HEK293 (cell line): Measurements from ENCODE around the gene OR4A16.

Experiments used
- CTCF ChIA-PET: fragments of 350-600 bp; formaldehyde crosslinking; extraction: SDS; loops from one replicate; lab custom pipeline; 2021; ENCODE audit warnings: antibody characterized with exemption; lab: Yijun Ruan, JAX
- POLR2A ChIA-PET: fragments of 300-600 bp; formaldehyde crosslinking; extraction: SDS; loops from one replicate; lab custom pipeline; 2020; ENCODE audit warnings: antibody characterized with exemption, inconsistent platforms; lab: Yijun Ruan, JAX
- H3K27ac ChIP-seq: fragments of 200-500 bp; sonication (Bioruptor generic); 2 replicates; pipeline ENCODE4 v1.5.1; 2014; ENCODE audit warnings: low read depth, low read length, control low read depth, inconsistent platforms; ENCODE audit errors: extremely low read depth
- H3K36me3 ChIP-seq, 2 experiments: fragments of 200-500 bp in 1 of 2; sonication (Bioruptor generic) in 1 of 2; 1 replicate in 1 of 2; 2 replicates in 1 of 2; pipeline ENCODE4 v1.5.1; 2014 to 2017; ENCODE audit warnings: inconsistent platforms in 2 of 2, low read length in 2 of 2; ENCODE audit not compliant: control insufficient read depth in 2 of 2, insufficient read depth in 1 of 2
- H3K4me1 ChIP-seq: fragments of 200-500 bp; sonication (Bioruptor generic); 2 replicates; pipeline ENCODE4 v1.5.1; 2014; ENCODE audit warnings: mild to moderate bottlenecking, low read length, inconsistent platforms; ENCODE audit not compliant: control insufficient read depth, insufficient read depth
- H3K4me3 ChIP-seq: 2 replicates; pipeline ENCODE4 v1.5.1; 2011; ENCODE audit warnings: low read depth, mild to moderate bottlenecking, control low read depth, low read length, moderate library complexity
- H3K9me3 ChIP-seq: fragments of 200-500 bp; sonication (Bioruptor generic); 2 replicates; pipeline ENCODE4 v1.5.1; 2014; ENCODE audit warnings: low read depth, low read length, inconsistent platforms; ENCODE audit not compliant: control insufficient read depth, insufficient read depth
- GLI2 ChIP-seq: fragments of 450-650 bp; formaldehyde crosslinking; IDR thresholded peaks from 2 replicates; pipeline ENCODE4; 2017; ENCODE audit warnings: missing biosample characterization, missing genetic modification characterization, low read depth, borderline replicate concordance
- PBX3 ChIP-seq: sonication (generic); formaldehyde crosslinking; IDR thresholded peaks from 2 replicates; pipeline ENCODE4 v1.8.1; 2022; ENCODE audit warnings: mild to moderate bottlenecking, moderate library complexity, missing genetic modification reagents
- PRDM2 ChIP-seq: fragments of 450-650 bp; formaldehyde crosslinking; IDR thresholded peaks from 2 replicates; pipeline ENCODE4 v1.5.1; 2016; ENCODE audit warnings: missing biosample characterization, missing genetic modification characterization, borderline replicate concordance
- PRDM6 ChIP-seq: fragments of 450-650 bp; formaldehyde crosslinking; IDR thresholded peaks from 2 replicates; pipeline ENCODE4 v1.5.1; 2017; ENCODE audit warnings: missing biosample characterization, missing genetic modification characterization
- ZBTB49 ChIP-seq: fragments of 450-650 bp; formaldehyde crosslinking; IDR thresholded peaks from 2 replicates; pipeline ENCODE4 v1.5.1; 2016; ENCODE audit warnings: missing biosample characterization, missing genetic modification characterization, low read depth
- ZNF10 ChIP-seq: fragments of 450-650 bp; formaldehyde crosslinking; IDR thresholded peaks from 2 replicates; pipeline ENCODE4 v1.5.1; 2017; ENCODE audit warnings: missing biosample characterization, missing genetic modification characterization
- ZNF23 ChIP-seq: fragments of 450-650 bp; formaldehyde crosslinking; IDR thresholded peaks from 2 replicates; pipeline ENCODE4 v1.5.1; 2016; ENCODE audit warnings: missing biosample characterization, missing genetic modification characterization, borderline replicate concordance
- ZNF354C ChIP-seq: fragments of 450-650 bp; formaldehyde crosslinking; IDR thresholded peaks from 2 replicates; pipeline ENCODE4 v1.5.1; 2016; ENCODE audit warnings: missing biosample characterization, missing genetic modification characterization, low read depth, borderline replicate concordance
- ZNF37A ChIP-seq: fragments of 450-650 bp; IDR thresholded peaks from 2 replicates; pipeline ENCODE4 v1.5.1; 2018; ENCODE audit warnings: missing biosample characterization, missing genetic modification characterization
- ZNF426 ChIP-seq: fragments of 450-650 bp; formaldehyde crosslinking; IDR thresholded peaks from 2 replicates; pipeline ENCODE4 v1.5.1; 2017; ENCODE audit warnings: missing biosample characterization, missing genetic modification characterization, mild to moderate bottlenecking, inconsistent platforms, moderate library complexity
- ZNF621 ChIP-seq: fragments of 450-650 bp; formaldehyde crosslinking; IDR thresholded peaks from 2 replicates; pipeline ENCODE4 v1.5.1; 2017; ENCODE audit warnings: missing biosample characterization, missing genetic modification characterization
- ZNF639 ChIP-seq: fragments of 450-650 bp; formaldehyde crosslinking; IDR thresholded peaks from 2 replicates; pipeline ENCODE4 v1.5.1; 2016; ENCODE audit warnings: missing biosample characterization, missing genetic modification characterization
- ZNF658 ChIP-seq: fragments of 450-650 bp; formaldehyde crosslinking; IDR thresholded peaks from 2 replicates; pipeline ENCODE4; 2016; ENCODE audit warnings: missing biosample characterization, missing genetic modification characterization
- ZNF692 ChIP-seq: fragments of 450-650 bp; formaldehyde crosslinking; IDR thresholded peaks from 2 replicates; pipeline ENCODE4 v1.5.1; 2016; ENCODE audit warnings: missing biosample characterization, missing genetic modification characterization
- ZSCAN18 ChIP-seq: fragments of 450-650 bp; formaldehyde crosslinking; IDR thresholded peaks from 2 replicates; pipeline ENCODE4 v1.5.1; 2016; ENCODE audit warnings: missing biosample characterization, missing genetic modification characterization
- ZSCAN4 ChIP-seq: fragments of 450-650 bp; formaldehyde crosslinking; IDR thresholded peaks from 2 replicates; pipeline ENCODE4 v1.5.1; 2017; ENCODE audit warnings: missing biosample characterization, missing genetic modification characterization

Gene OR4A16

GRCh38 chr11:55345306-55345705 is 2.3 kb downstream of the OR4A16 start:
- ChIA-PET POLR2A (no interaction called here), CTCF (no interaction called here)
- H3K4me3 ChIP-seq, result no peak overlapping the region
- H3K27ac ChIP-seq, result no peak overlapping the region
- TF ChIP-seq ZNF426 (tag by site-specific recombination) (no peak), PBX3 (CRISPR knock-in tag) (no peak), PRDM2 (no peak), ZNF621 (tag by site-specific recombination) (no peak), ZNF37A (tag by site-specific recombination) (no peak), ZNF354C (no peak), ZNF10 (tag by site-specific recombination) (no peak), ZNF692 (tag by site-specific recombination) (no peak), ZSCAN18 (no peak), ZSCAN4 (tag by site-specific recombination) (no peak), ZNF658 (tag by site-specific recombination) (no peak)
- no peaks in the 10 kb centered on the region for H3K9me3 ChIP-seq
- no peaks in the 10 kb centered on the region for H3K36me3 ChIP-seq
- no peaks in the 10 kb centered on the region for H3K4me1 ChIP-seq

- H3K4me3 ChIP-seq, result no peak overlapping the region
- no peaks in the 10 kb centered on the region for H3K4me1 ChIP-seq
- no peaks in the 10 kb centered on the region for H3K9me3 ChIP-seq
- ChIA-PET POLR2A (no interaction called here), CTCF (no interaction called here)
- no peaks in the 10 kb centered on the region for H3K36me3 ChIP-seq
- no peak overlapping the region for H3K27ac ChIP-seq
- TF ChIP-seq ZSCAN4 (tag by site-specific recombination) (no peak), ZBTB49 (tag by site-specific recombination) (no peak), ZNF639 (no peak), ZNF23 (tag by site-specific recombination) (no peak), GLI2 (no peak), PRDM6 (tag by site-specific recombination) (no peak)
These were observed 6.0 kb downstream of the OR4A16 start for GRCh38 chr11:55349032-55349431.
